Tibial artery (tissue), 4 donors: Measurements from ENCODE around the gene SLC7A6OS.

Experiments
- DNase-seq, 2 donors: peaks; one replicate each; pipeline ENCODE4 v3.0.0-alpha.2; 2019
- H3K27ac ChIP-seq, 2 donors: fragments of 200-600 bp; sonication (generic) in 1 of 2; 1 replicate in 1 of 2; 2 replicates in 1 of 2; pipeline ENCODE4 v1.5.1; 2018 to 2019; ENCODE audit warnings: mild to moderate bottlenecking in 1 of 2
- H3K27me3 ChIP-seq, 2 donors: fragments of 200-600 bp; sonication (generic) in 1 of 2; one replicate each; pipeline versions ENCODE4 v1.5.1 to v1.6.0; 2016 to 2019
- H3K36me3 ChIP-seq, 3 donors: fragments of 200-600 bp; sonication (generic) in 2 of 3; one replicate each; pipeline ENCODE4 v1.5.1; 2016 to 2019; ENCODE audit warnings: mild to moderate bottlenecking in 2 of 3
- H3K4me1 ChIP-seq, 4 donors: fragments of 200-600 bp; sonication (generic) in 2 of 4; 1 replicate in 3 of 4; 2 replicates in 1 of 4; pipeline ENCODE4 v1.5.1; 2016 to 2019
- H3K4me3 ChIP-seq, 2 donors: fragments of 200-600 bp; sonication (generic) in 1 of 2; 1 replicate in 1 of 2; 2 replicates in 1 of 2; pipeline ENCODE4 v1.5.1; 2018 to 2019; ENCODE audit warnings: mild to moderate bottlenecking in 2 of 2
- H3K9me3 ChIP-seq, 3 donors: fragments of 200-600 bp; sonication (generic) in 1 of 3; one replicate each; pipeline ENCODE4 v1.5.1; 2016 to 2019
- CTCF ChIP-seq, 2 experiments: fragments of 200-600 bp in 1 of 2; fragments of 450-650 bp in 1 of 2; IDR thresholded peaks; one replicate each; pipeline ENCODE4 v1.5.1; 2017 to 2019; ENCODE audit warnings: antibody characterized with exemption in 2 of 2, mild to moderate bottlenecking in 1 of 2, moderate library complexity in 1 of 2
- intact Hi-C: fragments of 100-400 bp; cut with DNase I; formaldehyde crosslinking; loops from one replicate; pipeline ENCODE4 v1.15.0; 2023; ENCODE audit warnings: low total_unique reads

The SLC7A6OS gene

GRCh38 chr16:68351991-68352431 is 41.3 kb upstream of the SLC7A6OS start:
- no peaks in the 10 kb centered on the region for H3K9me3 ChIP-seq
- TF ChIP-seq CTCF (IDR thresholded peaks at IDR 0.05), result no peak
- intact Hi-C loops, result no loop called here
- DNase-seq, result no peak
- no peak overlapping the region for H3K4me3 ChIP-seq
- H3K27ac ChIP-seq, result no peak overlapping the region
- H3K4me1 ChIP-seq, result no peaks in the 10 kb centered on the region
- no peaks in the 10 kb centered on the region for H3K27me3 ChIP-seq
- peaks cover 69 to 100% (median 98%) of the 10 kb centered on the region in 3 donors for H3K36me3 ChIP-seq

- Histone ChIP-seq H3K36me3 (peaks cover 68 to 100% (median 98%) of the 10 kb centered on the region in 3 donors), H3K9me3 (no peaks in the 10 kb centered on the region), H3K27ac (no peak overlapping the region), H3K27me3 (no peaks in the 10 kb centered on the region), H3K4me1 (no peaks in the 10 kb centered on the region), H3K4me3 (no peak overlapping the region)
- intact Hi-C loops, result no loop called here
- no peak for DNase-seq
- TF ChIP-seq CTCF (IDR thresholded peaks at IDR 0.05), result no peak
Observed at GRCh38 chr16:68351463-68351862, 40.7 kb upstream of the SLC7A6OS start.

- TF ChIP-seq CTCF (IDR thresholded peaks at IDR 0.05), result no peak
- Histone ChIP-seq H3K36me3 (peaks cover 68 to 100% (median 98%) of the 10 kb centered on the region in 3 donors), H3K27me3 (no peaks in the 10 kb centered on the region), H3K4me3 (no peak overlapping the region), H3K4me1 (no peaks in the 10 kb centered on the region), H3K27ac (no peak overlapping the region), H3K9me3 (no peaks in the 10 kb centered on the region)
- DNase-seq, result no peak
- intact Hi-C loops, result no loop called here
Observed at GRCh38 chr16:68350813-68351350, 40.1 kb upstream of the SLC7A6OS start.

GRCh38 chr16:68349838-68350410 is 39.2 kb upstream of the SLC7A6OS start:
- intact Hi-C loops, result no loop called here
- Histone ChIP-seq H3K27ac (no peak overlapping the region), H3K4me3 (no peak overlapping the region), H3K9me3 (no peaks in the 10 kb centered on the region), H3K36me3 (peaks cover 69 to 100% (median 98%) of the 10 kb centered on the region in 3 donors), H3K27me3 (no peaks in the 10 kb centered on the region), H3K4me1 (no peaks in the 10 kb centered on the region)
- TF ChIP-seq CTCF (IDR thresholded peaks at IDR 0.05), result no peak
- no peak for DNase-seq

GRCh38 chr16:68348639-68349445 is 38.1 kb upstream of the SLC7A6OS start:
- H3K36me3 ChIP-seq, result peaks cover 60 to 91% (median 88%) of the 10 kb centered on the region in 3 donors
- intact Hi-C loops, result no loop called here
- DNase-seq, result no peak
- H3K4me1 ChIP-seq, result no peaks in the 10 kb centered on the region
- no peak overlapping the region for H3K27ac ChIP-seq
- no peaks in the 10 kb centered on the region for H3K9me3 ChIP-seq
- H3K4me3 ChIP-seq, result no peak overlapping the region
- TF ChIP-seq CTCF (IDR thresholded peaks at IDR 0.05), result no peak
- no peaks in the 10 kb centered on the region for H3K27me3 ChIP-seq
